GM18858 (cell line): ENCODE measurements around the gene NUDT10.
"Not testable (repeated sequence)": the region's sequence is repeated elsewhere in the genome, so short reads cannot be mapped to it uniquely, and the experiment has no call there.

Experiments
- ATAC-seq: cut with Tn5 transposase; IDR thresholded peaks from one replicate; pipeline ENCODE4 v1.9.1; 2021; ENCODE audit not compliant: unreplicated experiment

Gene NUDT10

GRCh38 chrX:51332188-51332942, at the start of gene NUDT10:
NUDT10 (plus strand) TSS chrX:51332822; CDS start chrX:51332966, 144 bp downstream.
- ATAC-seq = no peak

- no peak for ATAC-seq
Observed at GRCh38 chrX:51292421-51292820, 40.2 kb upstream of the NUDT10 start.

DNA sequence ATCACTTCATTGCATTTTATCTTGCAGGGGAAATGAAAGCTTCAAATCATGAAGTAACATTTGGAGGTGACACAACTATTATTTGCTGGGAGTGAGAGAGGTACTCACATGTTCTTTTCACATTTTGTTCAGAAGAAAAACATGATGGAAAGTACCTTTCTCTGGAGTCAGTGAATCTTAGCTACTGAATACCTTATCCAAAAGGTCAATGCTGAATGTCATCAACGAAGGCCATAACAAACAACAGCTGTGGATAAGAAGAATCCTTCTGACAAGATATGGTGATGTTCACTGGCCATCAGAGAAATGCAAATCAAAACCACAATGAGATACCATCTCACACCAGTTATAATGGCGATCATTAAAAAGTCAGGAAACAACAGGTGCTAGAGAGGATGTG, 36.5 kb upstream of the NUDT10 start:
- no peak for ATAC-seq

DNA sequence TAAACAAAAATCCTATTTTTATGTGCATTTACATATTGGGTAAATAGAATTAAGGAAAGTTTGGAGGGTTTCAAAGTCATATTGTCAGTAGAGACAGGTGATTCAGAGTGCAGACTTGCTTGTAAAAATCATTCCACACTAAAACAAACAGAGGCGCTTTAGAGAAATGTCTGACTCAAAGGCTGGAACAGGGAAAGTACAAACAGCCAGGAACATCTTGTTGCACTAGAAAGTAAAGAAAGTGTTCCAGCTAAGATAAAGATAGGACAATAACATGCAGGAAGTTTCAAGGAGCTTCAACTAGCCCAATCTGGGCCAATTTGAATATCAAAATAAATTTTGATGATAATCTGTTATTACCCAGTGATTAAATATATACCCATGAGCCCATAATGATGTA, 16.4 kb upstream of the NUDT10 start:
- ATAC-seq = no peak

DNA sequence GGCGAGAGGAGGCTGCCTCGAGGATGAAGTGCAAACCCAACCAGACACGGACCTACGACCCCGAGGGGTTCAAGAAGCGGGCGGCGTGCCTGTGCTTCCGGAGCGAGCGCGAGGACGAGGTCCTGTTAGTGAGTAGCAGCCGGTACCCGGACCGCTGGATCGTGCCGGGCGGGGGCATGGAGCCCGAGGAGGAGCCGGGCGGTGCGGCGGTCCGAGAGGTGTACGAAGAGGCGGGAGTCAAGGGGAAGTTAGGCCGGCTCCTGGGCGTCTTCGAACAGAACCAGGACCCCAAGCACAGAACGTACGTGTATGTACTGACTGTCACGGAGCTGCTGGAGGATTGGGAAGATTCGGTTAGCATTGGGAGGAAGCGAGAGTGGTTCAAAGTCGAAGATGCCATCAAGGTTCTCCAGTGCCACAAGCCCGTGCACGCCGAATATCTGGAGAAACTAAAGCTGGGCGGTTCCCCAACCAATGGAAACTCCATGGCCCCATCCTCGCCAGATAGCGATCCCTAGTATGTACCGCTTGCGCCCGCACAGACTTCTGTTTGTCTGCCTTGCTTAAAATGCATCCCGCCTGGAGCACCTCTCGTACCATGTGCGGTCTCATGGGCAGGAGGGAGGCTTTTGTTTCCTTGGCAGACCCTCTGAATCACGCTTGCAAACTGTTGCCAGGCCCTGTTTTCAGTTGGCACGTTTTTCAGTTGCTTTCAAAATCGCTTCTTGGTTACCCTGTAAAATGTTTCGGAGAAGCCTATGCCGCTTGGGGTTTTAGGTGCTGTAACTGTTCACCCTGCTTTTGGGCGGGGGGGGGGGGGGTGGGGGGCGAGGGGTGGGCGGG, 542 bp downstream of the NUDT10 start:
- ATAC-seq = not testable (repeated sequence)

DNA sequence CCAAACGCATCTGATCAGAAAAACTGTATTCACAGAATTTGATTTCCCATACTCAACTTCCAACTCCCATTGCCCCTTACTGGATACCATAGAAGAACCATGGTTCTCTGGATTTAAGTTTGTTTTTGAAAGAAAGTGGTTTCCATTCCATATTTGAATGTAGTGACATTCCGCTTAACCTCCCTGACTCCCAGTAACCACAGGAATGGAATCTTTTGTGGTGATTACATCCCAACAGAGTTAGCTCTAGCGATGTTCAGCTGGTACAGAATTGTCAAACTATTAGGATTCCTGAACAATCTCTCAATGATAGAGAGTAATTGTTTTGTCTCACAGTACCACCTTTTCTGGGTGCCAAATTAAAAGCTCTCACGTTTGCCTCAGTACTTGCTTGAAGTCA, 1.7 kb downstream of the NUDT10 start:
- ATAC-seq = no peak

GRCh38 chrX:51336584-51336983, 4.0 kb downstream of the NUDT10 start:
- ATAC-seq = peak; percentile 84

DNA sequence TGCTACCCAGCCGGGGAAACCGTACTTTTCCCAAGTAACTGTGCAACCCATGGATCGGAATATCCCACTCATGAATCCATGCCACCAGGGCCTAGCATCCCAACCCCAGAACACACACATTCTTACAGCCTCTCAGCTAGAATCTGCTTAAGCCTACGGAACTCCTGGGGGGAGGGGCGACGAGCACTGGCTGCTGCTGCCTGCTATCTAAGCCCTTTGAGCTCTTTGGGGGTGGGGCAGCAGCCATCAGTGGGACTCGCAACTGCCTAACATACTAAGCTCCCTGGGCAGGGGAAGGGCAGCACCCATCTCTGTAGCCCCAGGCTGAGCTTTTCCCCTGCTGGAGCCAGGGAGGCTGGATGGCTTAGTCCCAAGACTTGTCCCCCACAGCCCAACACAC, 28.6 kb downstream of the NUDT10 start:
- ATAC-seq = no peak

- no peak for ATAC-seq
Observed at GRCh38 chrX:51376672-51377071, 44.0 kb downstream of the NUDT10 start.
